Trophoblast cell (in vitro differentiated cells and primary cell): ENCODE results near the gene DDX4.
A peak's percentile ranks its signal among the peaks of the same experiment; 100 is the strongest.

ENCODE experiments used
- DNase-seq, 2 donors: peaks; one replicate each; pipeline ENCODE4 v3.0.0-alpha.2; 2016
- H2AFZ ChIP-seq: 2 replicates; pipeline ENCODE4 v1.6.1; 2013; ENCODE audit warnings: low read length, moderate library complexity, mild to moderate bottlenecking; ENCODE audit not compliant: insufficient read depth, poor library complexity
- H2AK5ac ChIP-seq: 2 replicates; pipeline ENCODE4 v1.6.1; 2013; ENCODE audit warnings: mild to moderate bottlenecking, low read length
- H2BK120ac ChIP-seq: 2 replicates; pipeline ENCODE4 v1.6.1; 2013; ENCODE audit warnings: low read length, mild to moderate bottlenecking, moderate library complexity; ENCODE audit not compliant: insufficient read depth, poor library complexity
- H2BK12ac ChIP-seq: 2 replicates; pipeline ENCODE4 v1.6.1; 2013; ENCODE audit warnings: mild to moderate bottlenecking, low read length, moderate library complexity
- H2BK5ac ChIP-seq: 2 replicates; pipeline ENCODE4 v1.6.1; 2013; ENCODE audit warnings: low read length, low read depth, moderate library complexity, mild to moderate bottlenecking; ENCODE audit not compliant: poor library complexity
- H3K14ac ChIP-seq: 2 replicates; pipeline ENCODE4 v1.6.1; 2013; ENCODE audit warnings: mild to moderate bottlenecking, low read length
- H3K18ac ChIP-seq: 2 replicates; pipeline ENCODE4 v1.6.1; 2013; ENCODE audit warnings: mild to moderate bottlenecking, low read length
- H3K23ac ChIP-seq: 2 replicates; pipeline ENCODE4 v1.6.1; 2013; ENCODE audit warnings: low read length
- H3K27ac ChIP-seq: 2 replicates; pipeline ENCODE4 v1.5.1; 2013; ENCODE audit warnings: low read depth, mild to moderate bottlenecking, inconsistent platforms, low read length, moderate library complexity
- H3K27me3 ChIP-seq: 2 replicates; pipeline ENCODE4 v1.6.1; 2013; ENCODE audit warnings: inconsistent platforms, mild to moderate bottlenecking, low read length, moderate library complexity; ENCODE audit not compliant: insufficient read depth
- H3K36me3 ChIP-seq, 2 experiments: 1 replicate in 1 of 2; 2 replicates in 1 of 2; pipeline ENCODE4 v1.6.1; 2013; ENCODE audit warnings: low read length in 2 of 2, mild to moderate bottlenecking in 2 of 2, moderate library complexity in 1 of 2; ENCODE audit not compliant: insufficient read depth in 2 of 2, control insufficient read depth in 1 of 2
- H3K4ac ChIP-seq: 2 replicates; pipeline ENCODE4 v1.6.1; 2013; ENCODE audit warnings: low read depth, mild to moderate bottlenecking, low read length, moderate library complexity
- H3K4me1 ChIP-seq, 2 experiments: 1 replicate in 1 of 2; 2 replicates in 1 of 2; pipeline ENCODE4 v1.6.1; 2013; ENCODE audit warnings: low read length in 2 of 2, mild to moderate bottlenecking in 2 of 2, moderate library complexity in 1 of 2; ENCODE audit not compliant: insufficient read depth in 2 of 2, control insufficient read depth in 1 of 2
- H3K4me2 ChIP-seq: 2 replicates; pipeline ENCODE4 v1.6.1; 2013; ENCODE audit warnings: inconsistent platforms, mild to moderate bottlenecking, low read length, moderate library complexity
- H3K4me3 ChIP-seq: 2 replicates; pipeline ENCODE4 v1.5.1; 2013; ENCODE audit warnings: mild to moderate bottlenecking, low read depth, low read length, inconsistent platforms
- H3K79me1 ChIP-seq: one replicate; pipeline ENCODE4 v1.6.1; 2013; ENCODE audit warnings: low read length
- H3K79me2 ChIP-seq: 2 replicates; pipeline ENCODE4 v1.6.1; 2013; ENCODE audit warnings: low read length, mild to moderate bottlenecking; ENCODE audit not compliant: control insufficient read depth, insufficient read depth, poor library complexity
- H3K9ac ChIP-seq: 2 replicates; pipeline ENCODE4 v1.6.1; 2013; ENCODE audit warnings: mild to moderate bottlenecking, low read length
- H3K9me3 ChIP-seq: 2 replicates; pipeline ENCODE4 v1.6.1; 2013; ENCODE audit warnings: low read depth, mild to moderate bottlenecking, control low read depth, inconsistent platforms, low read length; ENCODE audit not compliant: insufficient read depth
- H4K12ac ChIP-seq: 2 replicates; pipeline ENCODE4 v1.6.1; 2013; ENCODE audit warnings: low read depth, mild to moderate bottlenecking, low read length, moderate library complexity
- H4K8ac ChIP-seq: 2 replicates; pipeline ENCODE4 v1.6.1; 2013; ENCODE audit warnings: low read depth, mild to moderate bottlenecking, low read length, moderate library complexity
- H4K91ac ChIP-seq: one replicate; pipeline ENCODE4 v1.6.1; 2013; ENCODE audit warnings: low read depth, mild to moderate bottlenecking, low read length, moderate library complexity
- WGBS: extraction: QIAGEN DNeasy Blood & Tissue Kit; methylation state at CpG from one replicate; pipeline ENCODE4 v1.1.7; 2013; ENCODE audit warnings: missing lambda C conversion rate; ENCODE audit not compliant: insufficient read length, insufficient coverage; ENCODE audit errors: extremely low coverage; 5-methylcytosine and 5-hydroxymethylcytosine counted together

Gene DDX4

DNA sequence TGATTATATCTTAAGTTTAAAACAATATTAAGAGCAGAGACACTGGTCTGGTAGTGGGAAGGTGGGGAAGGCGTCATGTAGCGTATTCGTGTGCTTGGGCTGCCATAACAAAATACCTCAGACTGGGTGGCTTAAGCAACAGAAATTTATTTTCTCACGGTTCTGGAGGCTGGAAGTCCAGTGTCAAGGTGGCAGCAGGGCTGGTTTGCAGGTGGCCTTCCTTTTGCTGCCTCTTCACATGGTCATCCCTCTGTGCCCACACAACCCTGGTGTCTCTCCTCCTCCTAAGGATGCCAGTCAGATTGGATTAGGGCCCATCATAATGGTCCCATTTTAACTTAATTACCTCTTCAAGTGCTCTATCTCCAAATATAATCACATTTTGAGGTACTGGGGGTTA lies 122.8 kb downstream of the DDX4 start:
- Histone ChIP-seq H3K27ac (no peak overlapping the region), H4K12ac (no peak overlapping the region), H2BK5ac (no peak overlapping the region), H3K4ac (no peak overlapping the region), H3K4me3 (no peak overlapping the region), H3K14ac (no peak overlapping the region), H3K4me1 (no peaks in the 10 kb centered on the region), H3K23ac (no peak overlapping the region), H3K4me2 (no peak overlapping the region), H2BK120ac (no peak overlapping the region), H3K36me3 (no peaks in the 10 kb centered on the region), H3K79me1 (no peaks in the 10 kb centered on the region), H3K18ac (no peak overlapping the region), H2AFZ (no peak overlapping the region), H2BK12ac (no peak overlapping the region), H3K9me3 (peaks cover 4% of the 10 kb centered on the region), H3K79me2 (no peaks in the 10 kb centered on the region), H3K9ac (no peak overlapping the region), H2AK5ac (no peak overlapping the region), H4K8ac (no peak overlapping the region), H3K27me3 (no peaks in the 10 kb centered on the region), H4K91ac (no peak overlapping the region)
- WGBS, result no CpG with 5 or more reads among the region's 4 CpGs
- DNase-seq, result no peak

DNA sequence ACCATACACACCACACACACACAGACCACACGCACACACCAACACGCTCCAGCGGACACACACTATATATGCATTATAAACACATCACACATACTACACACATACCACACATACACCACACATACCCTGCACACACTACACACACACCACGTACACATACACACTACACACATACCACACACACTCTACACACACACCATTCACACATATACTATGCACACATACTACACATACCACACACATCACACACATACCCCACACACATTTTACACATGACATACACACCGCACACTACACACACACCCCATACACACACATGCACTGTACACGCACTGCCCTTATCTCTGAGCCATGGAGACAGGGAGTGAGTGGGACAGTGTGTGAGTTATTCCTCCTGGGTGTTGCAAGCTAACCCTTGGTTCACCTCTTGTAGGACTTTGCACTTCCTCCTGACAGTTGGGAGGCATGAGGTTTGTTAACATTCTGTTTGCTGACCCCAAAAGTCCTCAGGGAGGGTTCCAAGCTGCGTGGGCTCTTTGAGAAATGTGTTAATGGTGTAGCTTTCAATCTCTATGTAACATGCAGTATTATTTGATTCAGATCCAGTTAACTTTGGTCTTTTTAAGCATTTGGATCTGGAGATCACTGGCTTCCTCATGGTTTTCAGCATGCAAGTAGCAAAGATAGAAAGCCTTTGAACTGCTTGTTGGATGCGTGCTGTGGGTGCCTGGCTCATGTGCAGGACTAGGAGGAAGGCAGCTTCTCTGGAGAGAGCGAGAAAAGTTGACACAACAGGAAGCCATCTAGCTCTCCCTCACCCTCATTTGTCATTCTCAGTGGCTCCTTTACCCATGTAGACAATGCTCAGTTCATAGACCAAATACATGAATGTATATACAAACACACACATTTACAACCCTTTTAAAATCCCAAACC lies 127.0 kb downstream of the DDX4 start:
- H3K9ac ChIP-seq, result no peak overlapping the region
- H3K79me2 ChIP-seq, result no peaks in the 10 kb centered on the region
- no peaks in the 10 kb centered on the region for H3K79me1 ChIP-seq

DNA sequence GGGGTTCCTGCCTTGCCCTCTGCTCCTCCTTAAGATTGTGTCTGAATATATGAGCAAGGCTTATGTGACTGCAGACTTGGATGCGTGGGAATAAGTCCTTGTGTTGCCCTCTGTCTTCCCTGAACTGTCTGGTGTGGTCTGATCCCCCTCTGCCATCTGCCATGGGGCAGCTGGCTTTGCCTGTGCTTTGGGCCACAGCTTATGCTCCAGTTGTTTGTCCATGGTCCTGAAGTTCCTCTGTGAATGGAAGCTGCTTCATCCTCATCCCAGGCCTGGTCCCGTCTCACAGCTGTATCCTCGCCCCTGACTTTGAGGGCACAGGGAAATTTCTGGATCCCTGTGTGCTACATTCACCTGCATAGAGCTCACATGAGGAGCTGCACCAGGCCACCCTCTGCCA lies 128.0 kb downstream of the DDX4 start:
- Histone ChIP-seq H3K9me3 (peaks cover 6% of the 10 kb centered on the region), H2BK12ac (no peak overlapping the region), H3K4me2 (no peak overlapping the region), H2AFZ (no peak overlapping the region), H3K36me3 (no peaks in the 10 kb centered on the region), H3K27ac (no peak overlapping the region), H2AK5ac (no peak overlapping the region), H2BK120ac (no peak overlapping the region), H3K4me1 (peaks cover 0 to 2% of the 10 kb centered on the region in 2 experiments), H3K4ac (no peak overlapping the region), H3K79me1 (no peaks in the 10 kb centered on the region), H3K79me2 (no peaks in the 10 kb centered on the region), H2BK5ac (no peak overlapping the region), H4K91ac (no peak overlapping the region), H4K12ac (no peak overlapping the region), H3K23ac (no peak overlapping the region), H3K18ac (no peak overlapping the region), H3K27me3 (no peaks in the 10 kb centered on the region), H4K8ac (no peak overlapping the region), H3K14ac (no peak overlapping the region), H3K9ac (no peak overlapping the region), H3K4me3 (no peak overlapping the region)
- no peak for DNase-seq
- no CpG with 5 or more reads among the region's 3 CpGs for whole genome bisulfite sequencing

More for the DNA sequence above, 127.0 kb downstream of the DDX4 start:
- no peak overlapping the region for H2BK5ac ChIP-seq
- no peak overlapping the region for H4K12ac ChIP-seq
- no peak overlapping the region for H2BK12ac ChIP-seq
- H2BK120ac ChIP-seq, result no peak overlapping the region
- no peaks in the 10 kb centered on the region for H3K27me3 ChIP-seq
- H3K4me1 ChIP-seq, result no peaks in the 10 kb centered on the region
- no peak overlapping the region for H2AFZ ChIP-seq
- H4K8ac ChIP-seq, result no peak overlapping the region
- no peak overlapping the region for H3K4ac ChIP-seq
- H3K4me2 ChIP-seq, result no peak overlapping the region
- 100% methylated on average over 5 of the region's 9 CpGs for WGBS
- no peak overlapping the region for H4K91ac ChIP-seq
- no peak overlapping the region for H2AK5ac ChIP-seq
- H3K14ac ChIP-seq, result no peak overlapping the region
- no peak overlapping the region for H3K27ac ChIP-seq
- H3K36me3 ChIP-seq, result no peaks in the 10 kb centered on the region
- H3K18ac ChIP-seq, result no peak overlapping the region
- peaks cover 6% of the 10 kb centered on the region for H3K9me3 ChIP-seq
- no peak overlapping the region for H3K23ac ChIP-seq
- H3K4me3 ChIP-seq, result peak overlapping the region; percentile 10
- no peak for DNase-seq

DNA sequence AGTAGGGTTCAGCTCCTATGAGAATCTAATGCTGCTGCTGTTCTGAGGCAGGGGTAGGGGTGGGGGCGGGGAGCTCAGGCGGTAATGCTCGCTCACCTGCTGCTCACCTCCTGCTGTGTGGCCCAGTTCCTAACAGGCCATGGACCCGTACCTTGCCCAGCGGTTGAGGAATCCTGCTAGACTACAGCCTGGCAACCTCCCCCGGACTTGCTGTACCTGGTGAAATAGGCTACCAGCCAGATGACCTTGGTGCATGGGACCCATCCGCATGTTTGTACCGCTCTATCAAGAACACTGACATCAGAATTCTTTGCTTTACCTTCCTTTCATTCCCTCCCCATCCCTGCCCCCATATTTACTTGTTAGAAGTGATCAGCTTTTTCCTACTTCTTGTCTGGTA lies 128.6 kb downstream of the DDX4 start:
- no peaks in the 10 kb centered on the region for H3K79me2 ChIP-seq
- H3K79me1 ChIP-seq, result no peaks in the 10 kb centered on the region
- H3K4me1 ChIP-seq, result peaks cover 0 to 2% of the 10 kb centered on the region in 2 experiments
- H3K4ac ChIP-seq, result no peak overlapping the region
- H2BK5ac ChIP-seq, result no peak overlapping the region
- H4K12ac ChIP-seq, result no peak overlapping the region
- H3K23ac ChIP-seq, result no peak overlapping the region
- H4K91ac ChIP-seq, result no peak overlapping the region
- H3K4me2 ChIP-seq, result no peak overlapping the region
- no peaks in the 10 kb centered on the region for H3K36me3 ChIP-seq
- no peak overlapping the region for H3K14ac ChIP-seq
- H2BK12ac ChIP-seq, result no peak overlapping the region
- no peak overlapping the region for H4K8ac ChIP-seq
- no peaks in the 10 kb centered on the region for H3K27me3 ChIP-seq
- no peak overlapping the region for H3K9ac ChIP-seq
- H3K18ac ChIP-seq, result no peak overlapping the region
- no peak overlapping the region for H2AK5ac ChIP-seq
- WGBS, result no CpG with 5 or more reads among the region's 8 CpGs
- no peak overlapping the region for H2AFZ ChIP-seq
- no peak overlapping the region for H3K27ac ChIP-seq
- DNase-seq, result no peak
- no peak overlapping the region for H3K4me3 ChIP-seq
- H3K9me3 ChIP-seq, result peaks cover 6% of the 10 kb centered on the region
- H2BK120ac ChIP-seq, result no peak overlapping the region
